HepG2 (cell line): Measurements from ENCODE around the gene APPBP2. TPM values are rescaled to one million over a fixed set of nuclear protein-coding genes. Genes with fewer than 3 reads are reported as not detected.

Experiments
- ATAC-seq: fragments of 200-7000 bp; cut with Tn5 transposase; 3 replicates; pipeline ENCODE4 v1.9.1; 2020; ENCODE audit warnings: mild to moderate bottlenecking, moderate library complexity
- BruUV-seq: library from RNA; stranded (reverse); fragments of 400-500 nt; replicated peaks from 2 replicates; lab custom pipeline; 2021; lab: Mats Ljungman, UMichigan
- CTCF ChIA-PET: fragments of 300-600 bp; formaldehyde crosslinking; extraction: SDS; loops from one replicate; lab custom pipeline; 2021; ENCODE audit warnings: low total read pairs, inconsistent platforms, low intra/inter-chr PET ratio; lab: Yijun Ruan, JAX
- POLR2A ChIA-PET: fragments of 350-600 bp; sonication (Branson Sonifier 250); formaldehyde crosslinking; loops from one replicate; lab custom pipeline; 2020; ENCODE audit warnings: antibody characterized with exemption, inconsistent platforms; lab: Yijun Ruan, JAX
- DNase-seq: peaks from one replicate; pipeline ENCODE4 v3.0.0-alpha.2; 2015; ENCODE audit warnings: low spot score
- FAIRE-seq: peaks from 3 replicates; lab custom pipeline; 2011; peaks lifted over from hg19 to GRCh38; lab: Jason Lieb, UNC
- H2AFZ ChIP-seq: one replicate; pipeline ENCODE4 v1.6.1; 2011; ENCODE audit warnings: low read length, inconsistent platforms
- H3K27ac ChIP-seq: fragments of 300-600 bp; 3 replicates; pipeline ENCODE4 v1.8.0; 2011; ENCODE audit warnings: mixed run types, mild to moderate bottlenecking, mixed read lengths, low read length, inconsistent platforms; ENCODE audit not compliant: insufficient read depth; ENCODE audit errors: extremely low read length
- H3K27me3 ChIP-seq, 2 experiments: fragments of 200-600 bp in 1 of 2; 2 replicates in 1 of 2; 3 replicates in 1 of 2; pipeline versions ENCODE4 v1.6.0 to v1.8.0; 2011; ENCODE audit warnings: low read length in 2 of 2, mild to moderate bottlenecking in 2 of 2, moderate library complexity in 2 of 2, inconsistent platforms in 1 of 2; ENCODE audit not compliant: insufficient read depth in 2 of 2, control insufficient read depth in 1 of 2
- H3K36me3 ChIP-seq, 2 experiments: fragments of 200-600 bp in 1 of 2; replicated peaks in 1 of 2; 2 replicates in 1 of 2; 3 replicates in 1 of 2; pipeline versions ENCODE4 v1.5.1 to v1.8.0; 2011; ENCODE audit warnings: low read length in 2 of 2, inconsistent platforms in 1 of 2; ENCODE audit not compliant: insufficient read depth in 2 of 2, control insufficient read depth in 1 of 2
- H3K4me1 ChIP-seq: 2 replicates; pipeline ENCODE4 v1.5.1; 2012; ENCODE audit warnings: low read length, inconsistent platforms; ENCODE audit not compliant: insufficient read depth
- H3K4me2 ChIP-seq: 2 replicates; pipeline ENCODE4 v1.6.0; 2011; ENCODE audit warnings: low read depth, low read length, inconsistent platforms
- H3K4me3 ChIP-seq, 3 experiments: fragments of 200-600 bp in 1 of 3; sonication (generic), shearing (Covaris generic) in 1 of 3; replicated peaks in 1 of 3; 2 replicates each; pipeline ENCODE4 v1.5.1; 2011 to 2016; ENCODE audit warnings: low read length in 3 of 3, inconsistent platforms in 2 of 3, low read depth in 2 of 3, mild to moderate bottlenecking in 2 of 3, control low read depth in 1 of 3, mixed read lengths in 1 of 3; ENCODE audit not compliant: insufficient read depth in 1 of 3
- H3K79me2 ChIP-seq: one replicate; pipeline ENCODE4 v1.6.1; 2011; ENCODE audit warnings: low read length, inconsistent platforms; ENCODE audit not compliant: insufficient read depth
- H3K9ac ChIP-seq: 2 replicates; pipeline ENCODE4 v1.6.0; 2011; ENCODE audit warnings: mild to moderate bottlenecking, low read depth, low read length, inconsistent platforms; ENCODE audit not compliant: insufficient read depth
- H3K9me3 ChIP-seq: 2 replicates; pipeline ENCODE4 v1.5.1; 2012; ENCODE audit warnings: mild to moderate bottlenecking, low read length
- H4K20me1 ChIP-seq: 2 replicates; pipeline ENCODE4 v1.6.0; 2011; ENCODE audit warnings: inconsistent platforms, mild to moderate bottlenecking, low read length, moderate library complexity; ENCODE audit not compliant: insufficient read depth
- ATF7 ChIP-seq, 2 experiments: fragments of 450-650 bp in 1 of 2; sonication (generic) in 1 of 2; formaldehyde crosslinking in 1 of 2; IDR thresholded peaks; 2 replicates each; pipeline versions ENCODE4 v1.4.0 to v1.6.1; 2016 to 2020; ENCODE audit warnings: antibody characterized with exemption in 1 of 2, mild to moderate bottlenecking in 1 of 2, missing genetic modification reagents in 1 of 2
- CREB1 ChIP-seq, 2 experiments: fragments of 450-650 bp in 1 of 2; IDR thresholded peaks; 2 replicates each; pipeline ENCODE4 v1.6.1; 2016 to 2017; ENCODE audit warnings: control low read depth in 1 of 2, mild to moderate bottlenecking in 1 of 2, missing compliant biosample characterization in 1 of 2, missing genetic modification characterization in 1 of 2
- ZNF512B ChIP-seq: sonication (generic); formaldehyde crosslinking; IDR thresholded peaks from 2 replicates; pipeline ENCODE4 v1.5.1; 2020; ENCODE audit warnings: missing genetic modification reagents, mild to moderate bottlenecking, borderline replicate concordance
- in situ Hi-C: cut with HindIII; loops from 2 replicates; pipeline ENCODE4 v1.10.0; 2017; ENCODE audit warnings: low pct_unique_long_range_greater_than_20kb; ENCODE audit not compliant: extremely low pct_ligation_motif_present
- intact Hi-C: fragments of 100-400 bp; cut with micrococcal nuclease; formaldehyde crosslinking; loops from one replicate; pipeline ENCODE4 v1.10.0; 2022; ENCODE audit not compliant: unreplicated experiment
- polyA plus RNA-seq, 8 experiments: library from polyadenylated mRNA; depleted of rRNA in 3 of 8; stranded (reverse) in 7 of 8; unstranded in 1 of 8; fragments of >200 nt; fragmentation: Illumina TruSeq in 4 of 8; extraction: Trizol in 4 of 8; gene quantifications; 2 replicates each; pipeline versions ENCODE4 v1.2.1 to v1.2.3, GENCODE V29; 2011 to 2016; ENCODE audit warnings: low read depth in 4 of 8, missing spikeins in 1 of 8, mixed read lengths in 1 of 8; ENCODE audit not compliant: insufficient read depth in 1 of 8
- total RNA-seq, 5 experiments: library from RNA; depleted of rRNA; stranded (reverse); fragments of >200 nt; fragmentation: Illumina TruSeq; extraction: Trizol; gene quantifications; 2 replicates each; pipeline ENCODE4 v1.2.3, GENCODE V29; 2016; ENCODE audit warnings: low read depth in 1 of 5
- TF ChIP-seq, protein P1 (sequence below): IDR thresholded peaks from 2 replicates; pipeline ENCODE4 v1.6.1; 2012; ENCODE audit warnings: low read length, improper control_type of control experiment

Gene APPBP2
- total and polyA plus RNA-seq, 2 of the 13 experiments (the other 11 are each of a cell fraction or from before 2014, with no cell fraction given): 17.5 to 45.8 TPM

DNA sequence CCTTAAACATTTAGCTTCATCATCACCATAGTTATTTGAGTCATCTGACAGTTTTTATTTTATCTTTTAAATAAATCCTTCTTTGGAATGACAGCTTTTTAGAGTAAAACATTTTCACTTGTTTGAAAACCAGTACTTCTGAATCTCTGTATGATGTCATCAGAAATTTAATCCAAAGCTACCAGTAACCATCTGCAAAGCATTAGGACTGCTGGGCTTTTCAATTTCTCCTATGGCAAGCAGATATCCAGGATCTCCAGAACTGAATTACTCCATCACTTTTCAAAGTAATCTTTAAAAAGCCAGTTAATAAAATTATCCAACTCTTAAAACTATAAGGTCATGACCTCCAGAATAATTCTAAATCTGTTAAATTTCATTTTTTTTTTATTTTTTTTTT is 52.3 kb downstream of the APPBP2 start:
- Histone ChIP-seq H3K36me3 (peaks cover 9 to 48% of the 10 kb centered on the region in 2 experiments), H3K4me1 (no peaks in the 10 kb centered on the region), H3K4me3 (no peak overlapping the region), H4K20me1 (no peaks in the 10 kb centered on the region), H3K9me3 (no peaks in the 10 kb centered on the region), H3K4me2 (no peak overlapping the region), H3K27me3 (no peaks in the 10 kb centered on the region), H3K79me2 (peaks cover 3% of the 10 kb centered on the region), H2AFZ (no peak overlapping the region), H3K27ac (no peak overlapping the region), H3K9ac (no peak overlapping the region)
- DNase-seq (no peak), ATAC-seq (no peak), FAIRE-seq (no peak)
- ChIA-PET CTCF (no interaction called here), POLR2A (no interaction called here)
- in situ Hi-C loops: no loop called here
- TF ChIP-seq ZNF512B (no peak), CREB1 (IDR thresholded peaks at IDR 0.05) (peak; percentile 44; the same call in 1 of the 2 replicates), CREB1 (CRISPR knock-in tag; IDR thresholded peaks at IDR 0.05) (no peak), ATF7 (IDR thresholded peaks at IDR 0.05) (peak; percentile 78), ATF7 (CRISPR knock-in tag; IDR thresholded peaks at IDR 0.05) (no peak)
- TF ChIP-seq, protein P1, sequence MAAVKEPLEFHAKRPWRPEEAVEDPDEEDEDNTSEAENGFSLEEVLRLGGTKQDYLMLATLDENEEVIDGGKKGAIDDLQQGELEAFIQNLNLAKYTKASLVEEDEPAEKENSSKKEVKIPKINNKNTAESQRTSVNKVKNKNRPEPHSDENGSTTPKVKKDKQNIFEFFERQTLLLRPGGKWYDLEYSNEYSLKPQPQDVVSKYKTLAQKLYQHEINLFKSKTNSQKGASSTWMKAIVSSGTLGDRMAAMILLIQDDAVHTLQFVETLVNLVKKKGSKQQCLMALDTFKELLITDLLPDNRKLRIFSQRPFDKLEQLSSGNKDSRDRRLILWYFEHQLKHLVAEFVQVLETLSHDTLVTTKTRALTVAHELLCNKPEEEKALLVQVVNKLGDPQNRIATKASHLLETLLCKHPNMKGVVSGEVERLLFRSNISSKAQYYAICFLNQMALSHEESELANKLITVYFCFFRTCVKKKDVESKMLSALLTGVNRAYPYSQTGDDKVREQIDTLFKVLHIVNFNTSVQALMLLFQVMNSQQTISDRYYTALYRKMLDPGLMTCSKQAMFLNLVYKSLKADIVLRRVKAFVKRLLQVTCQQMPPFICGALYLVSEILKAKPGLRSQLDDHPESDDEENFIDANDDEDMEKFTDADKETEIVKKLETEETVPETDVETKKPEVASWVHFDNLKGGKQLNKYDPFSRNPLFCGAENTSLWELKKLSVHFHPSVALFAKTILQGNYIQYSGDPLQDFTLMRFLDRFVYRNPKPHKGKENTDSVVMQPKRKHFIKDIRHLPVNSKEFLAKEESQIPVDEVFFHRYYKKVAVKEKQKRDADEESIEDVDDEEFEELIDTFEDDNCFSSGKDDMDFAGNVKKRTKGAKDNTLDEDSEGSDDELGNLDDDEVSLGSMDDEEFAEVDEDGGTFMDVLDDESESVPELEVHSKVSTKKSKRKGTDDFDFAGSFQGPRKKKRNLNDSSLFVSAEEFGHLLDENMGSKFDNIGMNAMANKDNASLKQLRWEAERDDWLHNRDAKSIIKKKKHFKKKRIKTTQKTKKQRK: no peak
- intact Hi-C loops: no loop called here
- BruUV-seq: no TSS peak
